GM23338 (cell line): ENCODE data around the gene ADGRB3. TPM values are rescaled to one million over a fixed set of nuclear protein-coding genes. Genes with fewer than 3 reads are reported as not detected.

Experiments used
- ATAC-seq: fragments of 200-7000 bp; cut with Tn5 transposase; 3 replicates; pipeline ENCODE4 v1.9.1; 2020
- DNase-seq: peaks from one replicate; pipeline ENCODE4 v3.0.0-alpha.2; 2015; ENCODE audit warnings: low spot score
- H2AFZ ChIP-seq: fragments of 200-600 bp; sonication (generic); 2 replicates; pipeline ENCODE4 v1.8.0; 2016; ENCODE audit warnings: antibody characterized with exemption, mild to moderate bottlenecking, moderate library complexity
- H3F3A ChIP-seq: fragments of 200-600 bp; sonication (generic); replicated peaks from 2 replicates; pipeline ENCODE4 v1.8.0; 2017; ENCODE audit warnings: antibody characterized with exemption, mixed run types, low read depth
- H3K27ac ChIP-seq: fragments of 200-600 bp; sonication (generic); 2 replicates; pipeline ENCODE4 v1.6.1; 2016; ENCODE audit warnings: low read depth
- H3K27me3 ChIP-seq: fragments of 200-600 bp; sonication (generic); 2 replicates; pipeline ENCODE4 v1.8.0; 2016; ENCODE audit warnings: mild to moderate bottlenecking, mixed run types, moderate library complexity; ENCODE audit not compliant: insufficient read depth
- H3K36me3 ChIP-seq: fragments of 200-600 bp; sonication (generic); 2 replicates; pipeline ENCODE4 v1.8.0; 2016; ENCODE audit warnings: mild to moderate bottlenecking; ENCODE audit not compliant: insufficient read depth
- H3K4me1 ChIP-seq: fragments of 200-600 bp; sonication (generic); 2 replicates; pipeline ENCODE4 v1.8.0; 2016; ENCODE audit warnings: mild to moderate bottlenecking, moderate library complexity; ENCODE audit not compliant: insufficient read depth
- H3K4me2 ChIP-seq: fragments of 200-600 bp; sonication (generic); 2 replicates; pipeline ENCODE4 v1.7.1; 2017; ENCODE audit warnings: mixed run types
- H3K4me3 ChIP-seq: fragments of 200-600 bp; sonication (generic); 2 replicates; pipeline ENCODE4 v1.6.1; 2016; ENCODE audit warnings: mixed run types
- H3K79me2 ChIP-seq: fragments of 200-600 bp; sonication (generic); replicated peaks from 2 replicates; pipeline ENCODE4 v1.8.0; 2017; ENCODE audit warnings: mild to moderate bottlenecking; ENCODE audit not compliant: insufficient read depth
- H3K9me2 ChIP-seq: fragments of 200-600 bp; sonication (generic); 2 replicates; pipeline ENCODE4 v1.8.0; 2017; ENCODE audit not compliant: insufficient read depth
- H4K20me1 ChIP-seq: fragments of 200-600 bp; sonication (generic); replicated peaks from 2 replicates; pipeline ENCODE4 v1.8.0; 2017; ENCODE audit warnings: mild to moderate bottlenecking; ENCODE audit not compliant: insufficient read depth
- H3K27ac Mint-ChIP-seq: 2 replicates; pipeline ENCODE4 v1.8.0; 2020; ENCODE audit warnings: inconsistent platforms, mild to moderate bottlenecking, moderate library complexity, mixed read lengths
- H3K27me3 Mint-ChIP-seq: 3 replicates; pipeline ENCODE4 v1.8.0; 2022; ENCODE audit warnings: low read depth, mild to moderate bottlenecking, moderate library complexity, mixed read lengths, inconsistent platforms; ENCODE audit not compliant: insufficient read depth, poor library complexity
- H3K36me3 Mint-ChIP-seq: 3 replicates; pipeline ENCODE4 v1.8.0; 2021; ENCODE audit warnings: low read depth, mild to moderate bottlenecking, inconsistent platforms, moderate library complexity, mixed read lengths
- H3K4me1 Mint-ChIP-seq: 3 replicates; pipeline ENCODE4 v1.8.0; 2020; ENCODE audit warnings: mild to moderate bottlenecking, inconsistent platforms, mixed read lengths
- H3K4me3 Mint-ChIP-seq: 3 replicates; pipeline ENCODE4 v1.8.0; 2021; ENCODE audit warnings: moderate library complexity, mild to moderate bottlenecking, inconsistent platforms, mixed read lengths
- H3K9me3 Mint-ChIP-seq: 3 replicates; pipeline ENCODE4 v1.8.0; 2020; ENCODE audit warnings: moderate library complexity, mild to moderate bottlenecking, inconsistent platforms, mixed read lengths
- CREB1 ChIP-seq: fragments of 250-450 bp; sonication (Bioruptor Pico); IDR thresholded peaks from 2 replicates; pipeline ENCODE4 v1.5.0; 2020; ENCODE audit warnings: low read depth, mild to moderate bottlenecking, moderate library complexity
- CTCF ChIP-seq, 2 experiments: fragments of 200-600 bp in 1 of 2; sonication (generic) in 1 of 2; conservative IDR thresholded peaks; 2 replicates each; pipeline versions ENCODE4 v1.5.1 to v1.6.1; 2016 to 2017; ENCODE audit warnings: antibody characterized with exemption in 2 of 2, low read depth in 2 of 2, mild to moderate bottlenecking in 2 of 2, moderate library complexity in 1 of 2
- ETS1 ChIP-seq: IDR thresholded peaks from 2 replicates; pipeline ENCODE4 v1.6.1; 2016; ENCODE audit warnings: antibody characterized with exemption
- EZH2 ChIP-seq: fragments of 200-600 bp; sonication (generic); IDR thresholded peaks from one replicate; pipeline ENCODE4 v1.8.0; 2017; ENCODE audit warnings: antibody characterized with exemption, mild to moderate bottlenecking, low read depth; ENCODE audit not compliant: unreplicated experiment
- EZH2phosphoT487 ChIP-seq: fragments of 200-600 bp; sonication (generic); IDR thresholded peaks from one replicate; pipeline ENCODE4 v1.8.1; 2018; ENCODE audit warnings: antibody characterized with exemption; ENCODE audit not compliant: unreplicated experiment
- JUNB ChIP-seq: IDR thresholded peaks from one replicate; pipeline ENCODE4 v1.6.1; 2016; ENCODE audit warnings: antibody characterized with exemption; ENCODE audit not compliant: unreplicated experiment
- NANOG ChIP-seq: IDR thresholded peaks from 2 replicates; pipeline ENCODE4 v1.6.1; 2016; ENCODE audit warnings: antibody characterized with exemption, borderline replicate concordance
- POLR2AphosphoS5 ChIP-seq: IDR thresholded peaks from 2 replicates; pipeline ENCODE4 v1.6.1; 2016; ENCODE audit warnings: antibody characterized with exemption, low read depth
- REST ChIP-seq: IDR thresholded peaks from one replicate; pipeline ENCODE4 v1.6.1; 2018; ENCODE audit warnings: antibody characterized with exemption; ENCODE audit not compliant: unreplicated experiment
- STAT1 ChIP-seq: IDR thresholded peaks from one replicate; pipeline ENCODE4 v1.6.1; 2016; ENCODE audit warnings: antibody characterized with exemption; ENCODE audit not compliant: unreplicated experiment
- ZNF114 ChIP-seq: fragments of 250-450 bp; sonication (Bioruptor Pico); IDR thresholded peaks from 2 replicates; pipeline ENCODE4 v1.5.0; 2020; ENCODE audit warnings: mild to moderate bottlenecking, moderate library complexity
- ZNF331 ChIP-seq: fragments of 250-450 bp; sonication (Bioruptor Pico); IDR thresholded peaks from 2 replicates; pipeline ENCODE4 v1.5.0; 2020; ENCODE audit warnings: low read depth, mild to moderate bottlenecking, moderate library complexity
- ZNF462 ChIP-seq: fragments of 250-450 bp; sonication (Bioruptor Pico); IDR thresholded peaks from 2 replicates; pipeline ENCODE4 v1.5.0; 2020; ENCODE audit warnings: mild to moderate bottlenecking, moderate library complexity
- polyA plus RNA-seq: library from polyadenylated mRNA; unstranded; fragments of >200 nt; fragmentation: Nextera tagmentation; extraction: Ambion mirVana; gene quantifications from 2 replicates; pipeline ENCODE4 v1.2.1, GENCODE V29; 2016
- total RNA-seq: library from RNA; depleted of rRNA; stranded (reverse); fragments of >200 nt; shearing (Covaris generic); gene quantifications from 2 replicates; pipeline ENCODE4 v1.2.3, GENCODE V29; 2014

Gene ADGRB3
- total and polyA plus RNA-seq, 2 experiments from 2014 or later, result 0.92 to 4.0 TPM

GRCh38 chr6:68892452-68892851 is 257.4 kb downstream of the ADGRB3 start:
- no peak for ATAC-seq
- no peaks in the 10 kb centered on the region for H3K79me2 ChIP-seq
- no peaks in the 10 kb centered on the region for H3F3A ChIP-seq
- no peak overlapping the region for H3K4me3 ChIP-seq
- H2AFZ ChIP-seq, result no peak overlapping the region
- H3K27me3 ChIP-seq, result no peaks in the 10 kb centered on the region
- TF ChIP-seq STAT1 (no peak), JUNB (no peak), ZNF462 (CRISPR knock-in tag) (no peak), CREB1 (no peak), POLR2AphosphoS5 (no peak), EZH2 (no peak), NANOG (no peak), CTCF (conservative IDR thresholded peaks at IDR 0.05; ENCODE audit: low read depth in 2 of 2) (no peak), ETS1 (no peak), EZH2phosphoT487 (no peak), REST (no peak), ZNF331 (CRISPR knock-in tag) (no peak), ZNF114 (CRISPR knock-in tag) (no peak)
- no peaks in the 10 kb centered on the region for H4K20me1 ChIP-seq
- Mint-ChIP-seq H3K27me3 (peaks cover under 1% of the 10 kb centered on the region), H3K4me3 (no peak overlapping the region), H3K9me3 (peaks cover 8% of the 10 kb centered on the region), H3K4me1 (no peaks in the 10 kb centered on the region; the same call in 2 of the 3 replicates), H3K36me3 (0 out of 3 replicates have a peak, but pooled peaks cover 6% of the 10 kb centered on the region), H3K27ac (no peak overlapping the region)
- no peak overlapping the region for H3K4me2 ChIP-seq
- H3K36me3 ChIP-seq, result no peaks in the 10 kb centered on the region
- no peak for DNase-seq
- H3K4me1 ChIP-seq, result no peaks in the 10 kb centered on the region
- H3K9me2 ChIP-seq, result no peaks in the 10 kb centered on the region
- no peak overlapping the region for H3K27ac ChIP-seq
